ENCODE measurements around the gene TMOD4.

The TMOD4 gene

GRCh38 chr1:151143057-151143435 is 32.7 kb downstream of the TMOD4 start:
- Histone ChIP-seq H2AFZ (ENCODE audit: low read depth, low read length, severe bottlenecking) (no peak overlapping the region), H3K36me3 (ENCODE audit: low read length) (no peaks in the 10 kb centered on the region), H3K9me3 (ENCODE audit: insufficient read depth, low read length) (no peaks in the 10 kb centered on the region), H3K27me3 (ENCODE audit: low read length) (no peaks in the 10 kb centered on the region), H3K9ac (ENCODE audit: low read length) (no peak overlapping the region), H3K79me2 (ENCODE audit: insufficient read depth, low read length) (no peaks in the 10 kb centered on the region), H3K4me3 (ENCODE audit: insufficient read depth, low read length, poor library complexity, severe bottlenecking) (no peak overlapping the region), H3K4me2 (ENCODE audit: low read depth, low read length, poor library complexity, severe bottlenecking) (no peak overlapping the region), H3K27ac (ENCODE audit: low read depth, low read length) (no peak overlapping the region), H3F3A (ENCODE audit: insufficient read depth) (no peaks in the 10 kb centered on the region), H3K9me2 (replicated peaks; ENCODE audit: insufficient read depth, low read length) (no peaks in the 10 kb centered on the region), H4K20me1 (ENCODE audit: low read depth, low read length) (no peaks in the 10 kb centered on the region)
- TF ChIP-seq EZH2phosphoT487 (conservative IDR thresholded peaks at IDR 0.05; ENCODE audit: low read length) = no peak
- no peak for TF ChIP-seq CTCF (IDR thresholded peaks at IDR 0.05; ENCODE audit: insufficient read depth, low read length, poor library complexity, severe bottlenecking)

GRCh38 chr1:151142411-151143056 is 33.2 kb downstream of the TMOD4 start:
- H3K27ac ChIP-seq (ENCODE audit: low read depth, low read length) = no peak overlapping the region

GRCh38 chr1:151137789-151138188 is 38.0 kb downstream of the TMOD4 start:
- Histone ChIP-seq H3K79me2 (ENCODE audit: insufficient read depth, low read length) (no peaks in the 10 kb centered on the region), H4K20me1 (ENCODE audit: low read depth, low read length) (no peaks in the 10 kb centered on the region), H3F3A (ENCODE audit: insufficient read depth) (no peaks in the 10 kb centered on the region), H3K27ac (ENCODE audit: low read depth, low read length) (no peak overlapping the region), H3K27me3 (ENCODE audit: low read length) (no peaks in the 10 kb centered on the region), H3K9ac (ENCODE audit: low read length) (no peak overlapping the region), H3K9me3 (ENCODE audit: insufficient read depth, low read length) (no peaks in the 10 kb centered on the region), H2AFZ (ENCODE audit: low read depth, low read length, severe bottlenecking) (no peak overlapping the region), H3K4me2 (ENCODE audit: low read depth, low read length, poor library complexity, severe bottlenecking) (no peak overlapping the region), H3K4me3 (ENCODE audit: insufficient read depth, low read length, poor library complexity, severe bottlenecking) (no peak overlapping the region), H3K36me3 (ENCODE audit: low read length) (no peaks in the 10 kb centered on the region), H3K9me2 (replicated peaks; ENCODE audit: insufficient read depth, low read length) (no peaks in the 10 kb centered on the region)
- no peak for TF ChIP-seq EZH2phosphoT487 (conservative IDR thresholded peaks at IDR 0.05; ENCODE audit: low read length)
- no peak for TF ChIP-seq CTCF (IDR thresholded peaks at IDR 0.05; ENCODE audit: insufficient read depth, low read length, poor library complexity, severe bottlenecking)

More at GRCh38 chr1:151142411-151143056, 33.2 kb downstream of the TMOD4 start:
- no peaks in the 10 kb centered on the region for H3K36me3 ChIP-seq (ENCODE audit: low read length)
- no peak overlapping the region for H2AFZ ChIP-seq (ENCODE audit: low read depth, low read length, severe bottlenecking)
- no peak overlapping the region for H3K4me2 ChIP-seq (ENCODE audit: low read depth, low read length, poor library complexity, severe bottlenecking)
- H3K27me3 ChIP-seq (ENCODE audit: low read length) = no peaks in the 10 kb centered on the region
- no peak for TF ChIP-seq CTCF (IDR thresholded peaks at IDR 0.05; ENCODE audit: insufficient read depth, low read length, poor library complexity, severe bottlenecking)
- TF ChIP-seq EZH2phosphoT487 (conservative IDR thresholded peaks at IDR 0.05; ENCODE audit: low read length) = no peak
- H3K9me3 ChIP-seq (ENCODE audit: insufficient read depth, low read length) = no peaks in the 10 kb centered on the region
- no peak overlapping the region for H3K9ac ChIP-seq (ENCODE audit: low read length)
- no peaks in the 10 kb centered on the region for H3K9me2 ChIP-seq (replicated peaks; ENCODE audit: insufficient read depth, low read length)
- no peaks in the 10 kb centered on the region for H3K79me2 ChIP-seq (ENCODE audit: insufficient read depth, low read length)
- no peak overlapping the region for H3K4me3 ChIP-seq (ENCODE audit: insufficient read depth, low read length, poor library complexity, severe bottlenecking)
- no peaks in the 10 kb centered on the region for H3F3A ChIP-seq (ENCODE audit: insufficient read depth)
- H4K20me1 ChIP-seq (ENCODE audit: low read depth, low read length) = no peaks in the 10 kb centered on the region
